Embryonic facial prominence (tissue), 1 donor: Measurements from ENCODE around the gene LUZP2.

Experiments
- DNase-seq: peaks from one replicate; pipeline ENCODE4 v3.0.0-alpha.2; 2016; ENCODE audit errors: extremely low spot score

Gene LUZP2

GRCh38 chr11:24496736-24497725 lies at the start of gene LUZP2:
Gene LUZP2 (plus strand): TSS chr11:24497053.
- peak; percentile 37 for DNase-seq

DNA sequence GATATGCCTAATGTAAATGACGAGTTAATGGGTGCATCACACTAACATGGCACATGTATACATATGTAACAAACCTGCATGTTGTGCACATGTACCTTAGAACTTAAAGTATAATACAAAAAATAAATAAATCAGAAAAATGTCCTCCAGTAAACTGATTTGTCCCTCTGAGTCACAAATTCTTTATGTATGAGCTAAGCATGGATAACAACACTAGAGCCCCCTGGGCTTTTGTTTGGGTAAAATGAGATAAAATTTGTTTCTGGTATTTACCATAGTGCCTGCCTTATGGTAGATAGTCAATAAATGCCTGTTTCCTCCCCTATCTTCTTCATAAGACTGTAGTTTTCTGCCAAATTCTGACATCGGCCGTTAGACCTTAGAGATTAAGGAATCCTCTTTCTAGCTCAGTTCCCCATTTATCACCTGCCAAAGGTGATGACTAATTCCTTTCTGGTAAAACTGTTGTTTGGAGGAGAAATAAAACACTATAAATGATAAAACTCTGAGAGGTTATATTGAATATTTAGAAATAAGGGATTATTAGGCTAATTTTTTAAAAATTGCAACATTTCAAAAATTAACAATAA lies 43.6 kb upstream of the LUZP2 start:
- no peak for DNase-seq

DNA sequence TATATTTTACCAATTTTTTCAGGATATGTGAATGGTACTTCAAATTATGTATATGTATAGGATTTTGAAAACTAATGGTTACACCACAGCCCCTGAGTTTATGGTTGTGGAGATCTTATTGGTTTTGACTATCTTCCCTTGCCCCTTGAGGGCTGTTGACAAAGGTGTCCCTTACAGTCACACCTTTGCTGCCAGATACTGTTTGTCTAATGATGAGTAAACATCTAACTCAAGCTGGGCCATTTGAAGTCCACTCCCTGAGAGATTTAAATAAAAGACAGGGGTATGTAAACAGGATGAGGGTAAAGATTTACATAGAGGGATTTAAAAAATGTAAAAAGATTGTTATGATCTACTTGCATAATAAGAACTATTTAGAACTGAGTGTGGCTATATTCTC lies 38.9 kb upstream of the LUZP2 start:
- DNase-seq = no peak

GRCh38 chr11:24470431-24470830 lies 26.4 kb upstream of the LUZP2 start:
- DNase-seq = no peak

GRCh38 chr11:24471084-24471483 lies 25.8 kb upstream of the LUZP2 start:
- no peak for DNase-seq

GRCh38 chr11:24478718-24479117 lies 18.1 kb upstream of the LUZP2 start:
- no peak for DNase-seq

- no peak for DNase-seq
Observed at GRCh38 chr11:24489477-24489876, 7.4 kb upstream of the LUZP2 start.

GRCh38 chr11:24496386-24496735 lies 492 bp upstream of the LUZP2 start:
- DNase-seq = peak; percentile 20

- no peak for DNase-seq
Observed at GRCh38 chr11:24497831-24498230, 978 bp downstream of the LUZP2 start.

- DNase-seq = no peak
Observed at GRCh38 chr11:24502425-24502824, 5.6 kb downstream of the LUZP2 start.

- DNase-seq = no peak
Observed at GRCh38 chr11:24509114-24509513, 12.3 kb downstream of the LUZP2 start.

- DNase-seq = no peak
Observed at GRCh38 chr11:24511511-24511910, 14.7 kb downstream of the LUZP2 start.

- DNase-seq = no peak
Observed at GRCh38 chr11:24513479-24514218, 16.8 kb downstream of the LUZP2 start.

- no peak for DNase-seq
Observed at GRCh38 chr11:24514219-24514594, 17.4 kb downstream of the LUZP2 start.

DNA sequence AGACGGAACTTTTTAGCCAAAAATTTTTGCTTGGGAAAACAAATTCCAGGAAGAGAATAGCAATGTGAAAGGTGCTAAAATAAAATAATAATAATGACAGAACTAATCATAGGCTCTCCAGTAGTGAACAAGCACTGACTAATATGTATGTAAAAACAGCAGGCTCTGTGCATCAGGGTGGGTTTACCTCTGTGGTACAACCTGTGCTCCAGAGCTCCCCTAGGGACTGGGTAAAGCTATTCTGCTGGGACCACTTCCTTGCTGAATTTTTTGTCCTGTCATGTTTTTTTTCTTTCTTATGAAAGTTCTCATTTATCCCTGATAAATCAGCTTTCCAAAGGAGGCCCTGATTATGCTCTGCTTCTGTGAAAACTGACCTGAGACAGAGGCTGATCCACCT lies 18.8 kb downstream of the LUZP2 start:
- no peak for DNase-seq

DNA sequence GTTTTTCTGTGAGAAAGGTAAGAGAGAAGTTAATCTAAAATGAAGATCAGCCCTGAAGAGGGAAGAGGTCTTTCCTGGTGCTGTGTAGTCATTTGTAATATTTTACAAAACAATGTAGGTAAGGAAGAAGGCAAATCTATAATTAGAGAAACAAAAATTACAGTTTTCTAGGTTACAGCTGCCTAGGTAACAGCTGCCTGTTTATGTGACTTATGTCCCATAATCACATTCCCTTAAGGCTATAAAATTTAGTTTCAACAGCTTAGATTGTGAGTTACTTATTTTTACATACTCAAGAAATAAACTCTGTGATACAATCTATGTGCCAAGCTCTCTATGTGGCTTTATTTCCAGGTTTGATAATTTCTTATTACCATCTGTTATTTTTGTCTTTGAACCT lies 19.8 kb downstream of the LUZP2 start:
- DNase-seq = no peak

DNA sequence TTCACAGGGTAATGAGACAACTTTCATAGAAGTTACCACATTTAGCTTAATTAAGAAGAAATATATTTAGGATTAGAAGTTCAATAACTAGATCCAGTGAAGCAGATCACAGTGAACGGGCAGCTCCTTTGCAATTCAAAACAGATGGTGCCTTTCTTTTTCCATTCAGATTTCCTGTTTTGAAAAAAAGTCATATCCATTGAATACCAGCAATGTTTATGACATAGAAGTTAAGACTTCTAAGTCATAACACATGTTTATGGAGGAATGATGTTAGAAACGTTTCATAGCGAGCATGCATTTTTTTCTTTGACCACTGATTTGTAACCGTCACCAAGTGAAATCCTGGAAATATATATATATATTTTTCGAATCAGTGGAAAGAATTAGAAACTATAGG lies 24.7 kb downstream of the LUZP2 start:
- DNase-seq = peak; percentile 53

- no peak for DNase-seq
Observed at GRCh38 chr11:24524156-24524555, 27.3 kb downstream of the LUZP2 start.

DNA sequence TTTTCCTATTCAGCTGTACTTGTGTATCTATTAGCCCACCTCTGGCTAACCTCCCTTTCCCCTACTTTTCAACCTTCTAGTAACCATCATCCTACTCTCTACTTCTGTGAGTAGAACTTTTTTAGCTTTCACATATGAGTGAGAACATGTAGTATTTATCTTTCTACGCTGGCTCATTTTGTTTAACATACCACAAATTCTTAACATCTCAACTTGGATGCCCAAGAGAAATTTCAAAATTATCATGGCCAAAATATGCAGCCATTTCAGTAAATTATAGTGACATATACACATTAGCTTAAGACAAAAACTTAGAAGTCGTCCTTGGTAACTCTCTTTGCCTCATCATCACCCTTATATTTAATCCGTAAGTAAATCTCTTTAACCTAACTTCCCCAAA lies 34.7 kb downstream of the LUZP2 start:
- DNase-seq = no peak

DNA sequence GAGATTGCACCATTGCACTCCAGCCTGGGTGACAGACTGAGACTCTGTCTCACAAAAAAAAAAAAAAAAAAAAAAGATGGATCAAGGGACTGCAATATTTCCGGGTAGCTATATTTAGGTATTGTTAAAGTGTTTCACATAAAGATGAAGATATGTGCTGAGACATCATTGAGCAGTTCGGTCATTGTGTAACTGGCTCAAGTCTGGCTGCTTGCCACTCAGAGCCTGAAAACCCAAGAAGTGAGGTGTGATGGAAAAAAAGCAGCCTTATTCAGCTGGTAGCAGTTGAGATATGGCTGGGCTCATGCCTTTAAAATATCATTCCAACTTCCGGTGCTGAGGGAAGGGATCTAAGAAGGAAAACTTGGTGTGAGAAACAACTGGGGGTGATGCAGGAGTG lies 46.9 kb downstream of the LUZP2 start:
- DNase-seq = no peak

DNA sequence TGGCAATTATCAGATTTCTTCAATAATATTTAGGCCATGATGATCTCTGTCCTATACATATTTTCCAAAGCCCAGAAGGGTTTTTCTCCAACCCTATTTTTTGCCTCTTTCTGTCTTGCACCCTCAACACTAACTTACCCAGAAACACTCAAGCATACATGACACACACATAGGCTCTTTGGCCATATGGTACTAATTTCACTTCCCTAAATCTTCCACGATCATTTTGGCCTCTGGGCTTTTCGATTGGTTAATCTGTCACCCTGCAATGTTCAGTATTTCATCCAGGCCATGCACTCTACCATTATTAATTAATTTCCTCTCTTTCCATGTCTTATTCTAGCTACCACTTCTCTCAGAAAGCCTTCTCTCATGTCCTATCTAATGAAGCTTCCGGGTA lies 59.8 kb downstream of the LUZP2 start:
- DNase-seq = no peak

GRCh38 chr11:24559315-24559714 lies 62.5 kb downstream of the LUZP2 start:
- DNase-seq = no peak

DNA sequence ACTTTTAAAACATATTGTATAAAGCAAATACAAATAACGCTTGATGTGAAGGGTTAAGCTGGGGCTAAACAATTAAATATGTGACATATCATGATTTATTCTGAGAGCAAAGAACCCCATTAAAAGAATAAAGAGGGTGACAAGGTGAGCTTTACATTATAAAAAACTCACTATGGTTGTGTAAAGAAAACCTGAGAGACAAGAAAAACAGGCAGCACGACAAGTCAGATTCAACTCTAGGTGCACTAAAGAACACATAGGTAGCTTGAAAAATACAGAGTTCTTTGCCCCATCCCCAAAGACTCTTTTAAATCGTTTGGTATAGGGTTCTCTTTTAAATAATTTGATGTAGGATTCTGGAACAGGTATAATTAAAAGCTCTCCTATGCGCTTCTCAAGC lies 63.5 kb downstream of the LUZP2 start:
- no peak for DNase-seq
